ENCODE results near the gene CRHBP.
"Not testable (repeated sequence)": the region's sequence is repeated elsewhere in the genome, so short reads cannot be mapped to it uniquely, and the experiment has no call there.

Gene CRHBP

DNA sequence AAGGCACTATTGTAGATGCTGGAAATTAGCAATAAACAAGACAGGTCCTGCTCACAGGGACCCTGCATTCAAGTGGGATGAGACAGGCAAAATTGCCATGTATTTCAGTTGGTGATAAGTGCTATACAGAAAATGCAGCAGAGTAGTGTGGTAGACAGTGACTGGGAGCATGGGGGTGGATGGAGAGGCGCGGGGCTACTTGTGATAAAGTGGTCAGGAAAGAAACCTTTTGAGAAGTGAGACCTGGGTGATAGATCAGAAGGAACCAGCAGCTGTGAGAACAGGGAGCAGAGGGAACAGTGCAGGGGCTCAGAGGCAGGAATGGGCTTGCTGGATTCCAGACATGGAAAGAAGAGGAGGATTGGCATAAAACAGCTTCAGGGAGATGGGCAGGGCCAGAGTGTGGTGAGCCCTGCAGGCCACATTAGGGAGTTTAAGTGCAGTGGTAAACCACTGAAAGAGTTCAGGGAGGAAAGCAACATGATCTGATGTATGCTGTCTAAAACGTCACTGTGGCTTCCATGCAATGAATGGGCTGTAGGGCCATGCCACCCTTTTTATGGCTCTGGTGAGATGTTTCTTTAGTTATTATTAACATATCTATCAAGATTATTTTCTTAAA is 7.3 kb downstream of the CRHBP start:
- H3K4me3 ChIP-seq (ENCODE audit: low read length), result no peak overlapping the region
- no peak overlapping the region for H3K9ac ChIP-seq (ENCODE audit: low read depth, low read length)
- H3K27me3 ChIP-seq (ENCODE audit: insufficient read depth, low read length), result peaks cover 12% of the 10 kb centered on the region
- no peak overlapping the region for H3K27ac ChIP-seq (ENCODE audit: low read length)
- H3K9me3 ChIP-seq (ENCODE audit: insufficient read depth, low read depth, low read length), result no peaks in the 10 kb centered on the region
- peaks cover 5% of the 10 kb centered on the region; the same call in 1 of the 2 replicates for H3K4me1 ChIP-seq (ENCODE audit: insufficient read depth, low read length)
- no peaks in the 10 kb centered on the region for H3K36me3 ChIP-seq (ENCODE audit: insufficient read depth, low read depth, low read length)

DNA sequence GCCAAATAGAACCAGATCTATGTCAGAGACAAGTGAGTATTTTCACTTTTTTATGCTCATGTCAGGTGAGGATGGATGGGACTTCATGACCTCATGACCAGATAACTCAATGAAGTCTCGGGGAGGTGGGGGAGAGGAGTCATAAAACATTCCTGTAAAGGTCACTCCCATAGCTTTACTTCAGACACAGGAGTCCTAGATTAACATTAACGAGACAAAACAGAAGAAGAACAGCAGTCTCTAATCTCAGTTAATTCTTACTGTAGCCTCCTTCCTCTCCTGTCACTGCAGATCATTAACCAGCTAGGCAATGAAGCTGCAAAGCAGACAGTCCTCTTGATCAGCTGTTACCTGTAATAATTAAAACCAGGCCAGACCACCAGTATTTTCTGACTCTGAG is 11.2 kb downstream of the CRHBP start:
- Histone ChIP-seq H3K36me3 (ENCODE audit: insufficient read depth, low read depth, low read length) (no peaks in the 10 kb centered on the region), H3K4me3 (ENCODE audit: low read length) (no peak overlapping the region), H3K4me1 (ENCODE audit: insufficient read depth, low read length) (no peaks in the 10 kb centered on the region; the same call in 1 of the 2 replicates), H3K9me3 (ENCODE audit: insufficient read depth, low read depth, low read length) (no peaks in the 10 kb centered on the region), H3K9ac (ENCODE audit: low read depth, low read length) (no peak overlapping the region), H3K27me3 (ENCODE audit: insufficient read depth, low read length) (no peaks in the 10 kb centered on the region), H3K27ac (ENCODE audit: low read length) (no peak overlapping the region)

DNA sequence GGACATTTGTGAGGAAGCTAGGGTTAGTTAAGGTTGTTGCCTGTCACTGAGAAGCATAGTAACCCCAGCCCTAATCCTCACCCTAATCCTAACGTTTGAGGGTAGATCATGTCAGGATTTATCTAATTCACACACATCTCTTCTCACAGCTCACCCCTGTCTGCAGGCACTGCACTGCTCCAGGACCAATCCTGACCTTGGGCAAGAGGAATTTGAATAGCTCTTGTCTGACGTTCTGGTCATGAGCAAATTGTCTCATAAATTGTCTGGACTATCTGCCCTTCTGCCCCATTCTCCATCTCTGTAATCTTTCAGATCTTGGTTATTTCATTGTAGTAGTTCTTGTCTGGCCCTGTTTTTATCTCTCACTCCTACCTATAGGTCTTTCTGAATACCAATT is 18.7 kb downstream of the CRHBP start:
- Histone ChIP-seq H3K4me3 (ENCODE audit: low read length) (no peak overlapping the region), H3K9me3 (ENCODE audit: insufficient read depth, low read depth, low read length) (no peaks in the 10 kb centered on the region), H3K27me3 (ENCODE audit: insufficient read depth, low read length) (no peaks in the 10 kb centered on the region), H3K9ac (ENCODE audit: low read depth, low read length) (no peak overlapping the region), H3K4me1 (ENCODE audit: insufficient read depth, low read length) (no peaks in the 10 kb centered on the region), H3K36me3 (ENCODE audit: insufficient read depth, low read depth, low read length) (no peaks in the 10 kb centered on the region), H3K27ac (ENCODE audit: low read length) (no peak overlapping the region)

DNA sequence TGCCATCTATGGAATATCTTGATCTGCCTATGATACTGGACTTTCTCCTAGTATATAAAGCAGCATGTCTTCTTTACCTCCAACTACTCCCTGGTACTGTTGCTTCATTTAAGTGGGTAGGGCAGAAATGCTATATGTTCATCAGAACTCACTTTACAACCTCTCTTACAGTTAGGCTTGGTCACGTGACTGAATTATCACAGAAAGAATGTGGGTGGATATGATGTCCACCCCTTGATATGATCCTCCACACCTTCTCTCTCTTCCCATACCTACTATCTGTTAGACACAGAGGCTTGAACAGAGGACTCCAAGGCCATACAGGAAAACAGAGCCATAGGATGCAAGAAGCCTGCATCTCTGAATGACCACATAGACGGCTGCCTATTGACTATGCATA is 19.8 kb downstream of the CRHBP start:
- no peak overlapping the region for H3K9ac ChIP-seq (ENCODE audit: low read depth, low read length)
- H3K4me3 ChIP-seq (ENCODE audit: low read length), result no peak overlapping the region
- H3K36me3 ChIP-seq (ENCODE audit: insufficient read depth, low read depth, low read length), result no peaks in the 10 kb centered on the region
- H3K27me3 ChIP-seq (ENCODE audit: insufficient read depth, low read length), result no peaks in the 10 kb centered on the region
- H3K4me1 ChIP-seq (ENCODE audit: insufficient read depth, low read length), result no peaks in the 10 kb centered on the region
- no peak overlapping the region for H3K27ac ChIP-seq (ENCODE audit: low read length)
- H3K9me3 ChIP-seq (ENCODE audit: insufficient read depth, low read depth, low read length), result no peaks in the 10 kb centered on the region

DNA sequence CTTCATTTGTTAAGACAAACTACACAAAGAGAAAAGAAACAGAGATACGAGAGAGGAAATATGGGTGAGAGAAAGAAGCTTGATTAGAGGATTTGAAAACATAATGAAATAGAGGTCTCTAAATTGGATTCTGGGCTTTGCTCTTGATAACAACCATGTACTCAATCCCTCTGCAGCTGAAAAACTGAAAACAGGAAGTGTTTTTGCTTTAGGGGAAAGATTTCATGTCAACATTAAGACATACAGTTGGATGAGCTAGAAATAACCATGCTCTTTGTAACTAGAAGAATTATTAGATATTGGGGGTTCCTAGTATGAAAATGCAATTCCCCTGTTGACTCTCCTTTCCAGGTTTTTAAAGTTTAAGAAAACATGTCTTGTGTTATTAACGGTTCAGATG is 21.9 kb downstream of the CRHBP start:
- Histone ChIP-seq H3K4me3 (ENCODE audit: low read length) (no peak overlapping the region), H3K9ac (ENCODE audit: low read depth, low read length) (no peak overlapping the region), H3K27ac (ENCODE audit: low read length) (no peak overlapping the region), H3K27me3 (ENCODE audit: insufficient read depth, low read length) (no peaks in the 10 kb centered on the region), H3K36me3 (ENCODE audit: insufficient read depth, low read depth, low read length) (no peaks in the 10 kb centered on the region), H3K9me3 (ENCODE audit: insufficient read depth, low read depth, low read length) (no peaks in the 10 kb centered on the region), H3K4me1 (ENCODE audit: insufficient read depth, low read length) (no peaks in the 10 kb centered on the region)

DNA sequence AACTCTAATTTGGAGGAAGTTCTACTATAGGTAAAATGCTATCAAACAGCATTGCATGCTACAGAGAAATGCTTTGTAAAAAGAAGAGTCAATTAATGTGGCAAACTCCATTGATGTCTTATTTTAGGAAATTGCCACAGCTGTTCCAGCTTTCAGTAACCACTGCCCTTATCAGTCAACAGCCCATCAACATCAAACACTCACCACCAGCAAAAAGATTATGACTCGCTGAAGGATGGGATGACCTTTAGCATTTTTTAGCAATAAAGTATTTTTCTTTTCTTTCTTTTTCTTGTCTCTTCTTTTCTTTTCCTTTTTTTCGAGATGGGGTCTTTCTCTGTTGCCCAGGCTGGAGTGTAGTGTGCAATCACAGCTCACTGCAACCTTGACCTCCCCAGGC is 26.0 kb downstream of the CRHBP start:
- H3K4me3 ChIP-seq (ENCODE audit: low read length), result no peak overlapping the region
- H3K27ac ChIP-seq (ENCODE audit: low read length), result no peak overlapping the region
- no peak overlapping the region for H3K9ac ChIP-seq (ENCODE audit: low read depth, low read length)
- H3K27me3 ChIP-seq (ENCODE audit: insufficient read depth, low read length), result no peaks in the 10 kb centered on the region
- no peaks in the 10 kb centered on the region for H3K4me1 ChIP-seq (ENCODE audit: insufficient read depth, low read length)
- H3K9me3 ChIP-seq (ENCODE audit: insufficient read depth, low read depth, low read length), result no peaks in the 10 kb centered on the region
- H3K36me3 ChIP-seq (ENCODE audit: insufficient read depth, low read depth, low read length), result no peaks in the 10 kb centered on the region

DNA sequence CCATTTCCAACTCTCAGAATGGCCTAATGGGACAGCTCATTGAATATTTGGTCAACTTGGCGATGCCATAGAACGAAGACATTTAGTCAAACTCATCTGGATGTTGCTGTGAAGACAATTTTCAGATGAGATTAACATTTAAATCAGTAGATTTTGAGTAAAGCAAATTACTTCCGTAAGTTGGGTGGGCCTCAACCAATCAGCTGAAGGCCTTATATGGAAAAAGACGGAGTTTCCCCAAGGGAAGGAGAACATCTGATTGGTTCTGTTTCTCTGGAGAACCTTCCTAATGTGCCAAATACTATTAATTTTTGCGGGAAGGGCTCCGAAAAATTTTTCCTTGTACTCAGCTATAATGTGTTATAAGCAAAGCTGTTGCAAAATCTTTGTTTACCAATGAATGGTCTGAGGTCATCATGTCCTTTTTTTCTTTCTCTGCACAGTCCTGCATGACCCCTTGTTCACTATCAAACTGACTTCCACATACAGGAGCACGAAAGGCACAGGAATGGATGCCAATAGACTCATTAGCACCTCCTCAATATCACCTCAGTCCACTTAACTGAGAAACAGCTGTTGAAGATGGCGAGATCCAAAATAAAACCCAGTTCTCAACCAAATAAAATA is 27.8 kb downstream of the CRHBP start:
- no peak overlapping the region for H3K9ac ChIP-seq (ENCODE audit: low read depth, low read length)
- no peak overlapping the region for H3K27ac ChIP-seq (ENCODE audit: low read length)
- H3K27me3 ChIP-seq (ENCODE audit: insufficient read depth, low read length), result no peaks in the 10 kb centered on the region
- H3K4me3 ChIP-seq (ENCODE audit: low read length), result no peak overlapping the region
- H3K9me3 ChIP-seq (ENCODE audit: insufficient read depth, low read depth, low read length), result no peaks in the 10 kb centered on the region
- H3K4me1 ChIP-seq (ENCODE audit: insufficient read depth, low read length), result no peaks in the 10 kb centered on the region
- H3K36me3 ChIP-seq (ENCODE audit: insufficient read depth, low read depth, low read length), result no peaks in the 10 kb centered on the region

DNA sequence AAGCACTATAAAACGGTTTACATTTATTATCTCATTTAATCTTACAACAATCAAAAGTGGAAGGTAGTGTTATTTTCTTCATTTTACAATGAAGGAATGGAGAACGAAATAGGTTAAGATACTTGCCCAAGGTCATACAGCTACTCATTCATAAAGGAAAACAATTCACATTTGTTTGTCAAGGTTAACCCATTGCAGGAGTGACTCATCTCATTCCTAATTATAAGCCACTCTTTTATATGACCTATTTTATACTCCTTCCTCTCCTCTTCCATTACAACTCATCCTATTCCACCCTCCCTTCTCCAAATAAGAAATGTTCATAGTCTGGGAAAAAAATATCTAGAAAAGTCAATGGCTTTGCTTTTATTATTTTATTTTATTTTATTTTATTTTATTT is 29.6 kb downstream of the CRHBP start:
- no peak overlapping the region for H3K27ac ChIP-seq (ENCODE audit: low read length)
- no peaks in the 10 kb centered on the region for H3K27me3 ChIP-seq (ENCODE audit: insufficient read depth, low read length)
- no peaks in the 10 kb centered on the region for H3K4me1 ChIP-seq (ENCODE audit: insufficient read depth, low read length)
- H3K4me3 ChIP-seq (ENCODE audit: low read length), result no peak overlapping the region
- H3K9ac ChIP-seq (ENCODE audit: low read depth, low read length), result no peak overlapping the region
- no peaks in the 10 kb centered on the region for H3K36me3 ChIP-seq (ENCODE audit: insufficient read depth, low read depth, low read length)
- H3K9me3 ChIP-seq (ENCODE audit: insufficient read depth, low read depth, low read length), result no peaks in the 10 kb centered on the region

DNA sequence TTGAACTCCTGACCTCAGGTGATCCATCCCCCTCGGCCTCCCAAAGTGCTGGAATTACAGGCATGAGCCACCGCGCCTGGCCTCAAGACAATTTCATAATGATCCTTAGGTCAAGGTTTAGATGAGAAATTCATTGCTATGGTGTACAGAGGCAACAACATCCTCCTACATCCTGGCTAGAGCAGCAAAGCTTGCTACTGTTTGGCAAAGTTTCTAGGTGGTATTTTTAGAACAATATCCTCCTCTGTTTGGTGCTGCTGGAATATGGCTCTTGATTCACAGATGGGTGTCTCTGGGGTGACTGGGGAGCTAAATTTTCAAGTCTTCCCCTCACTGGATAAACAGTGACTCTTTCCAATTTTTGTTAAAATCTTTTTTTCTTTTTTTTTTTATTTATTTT is 30.6 kb downstream of the CRHBP start:
- Histone ChIP-seq H3K9me3 (ENCODE audit: insufficient read depth, low read depth, low read length) (no peaks in the 10 kb centered on the region), H3K27ac (ENCODE audit: low read length) (no peak overlapping the region), H3K4me3 (ENCODE audit: low read length) (no peak overlapping the region), H3K4me1 (ENCODE audit: insufficient read depth, low read length) (no peaks in the 10 kb centered on the region), H3K36me3 (ENCODE audit: insufficient read depth, low read depth, low read length) (no peaks in the 10 kb centered on the region), H3K27me3 (ENCODE audit: insufficient read depth, low read length) (no peaks in the 10 kb centered on the region), H3K9ac (ENCODE audit: low read depth, low read length) (no peak overlapping the region)

DNA sequence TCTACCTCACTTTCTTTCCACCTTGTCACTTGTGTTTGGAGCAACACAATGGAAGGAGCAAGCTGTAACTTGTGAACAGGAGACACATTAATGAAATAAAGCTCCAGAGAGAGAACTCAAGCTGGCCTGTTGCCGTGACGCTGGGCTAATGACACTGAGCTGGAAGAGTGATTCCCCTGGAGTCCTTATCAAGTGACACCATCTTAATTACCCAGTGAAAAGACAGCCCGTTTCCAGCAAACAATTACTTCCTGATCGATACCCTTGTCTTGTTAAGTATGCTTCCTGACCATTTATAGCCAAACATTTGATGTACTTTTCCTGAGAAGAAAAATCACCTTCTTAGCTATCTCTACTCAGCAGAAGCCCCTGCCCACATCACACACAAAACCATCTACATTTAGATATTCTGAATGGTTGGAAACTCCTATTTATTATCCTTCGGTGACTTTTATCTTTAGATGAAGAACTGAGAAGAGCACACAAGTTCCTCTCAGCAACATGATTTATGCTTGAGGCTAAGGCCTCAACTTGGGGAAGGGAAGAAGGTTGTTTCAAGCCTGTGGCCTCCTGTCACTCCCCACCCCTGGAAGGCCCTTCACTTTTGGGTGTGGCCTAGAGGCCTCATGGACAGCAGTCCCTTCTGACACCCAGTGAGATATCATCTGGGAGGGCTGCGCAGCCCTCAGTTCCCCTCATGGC is 34.1 kb downstream of the CRHBP start:
- no peaks in the 10 kb centered on the region for H3K36me3 ChIP-seq (ENCODE audit: insufficient read depth, low read depth, low read length)
- H3K9me3 ChIP-seq (ENCODE audit: insufficient read depth, low read depth, low read length), result no peaks in the 10 kb centered on the region
- no peak overlapping the region for H3K9ac ChIP-seq (ENCODE audit: low read depth, low read length)
- H3K4me1 ChIP-seq (ENCODE audit: insufficient read depth, low read length), result no peaks in the 10 kb centered on the region
- H3K4me3 ChIP-seq (ENCODE audit: low read length), result no peak overlapping the region
- H3K27me3 ChIP-seq (ENCODE audit: insufficient read depth, low read length), result no peaks in the 10 kb centered on the region
- H3K27ac ChIP-seq (ENCODE audit: low read length), result no peak overlapping the region

DNA sequence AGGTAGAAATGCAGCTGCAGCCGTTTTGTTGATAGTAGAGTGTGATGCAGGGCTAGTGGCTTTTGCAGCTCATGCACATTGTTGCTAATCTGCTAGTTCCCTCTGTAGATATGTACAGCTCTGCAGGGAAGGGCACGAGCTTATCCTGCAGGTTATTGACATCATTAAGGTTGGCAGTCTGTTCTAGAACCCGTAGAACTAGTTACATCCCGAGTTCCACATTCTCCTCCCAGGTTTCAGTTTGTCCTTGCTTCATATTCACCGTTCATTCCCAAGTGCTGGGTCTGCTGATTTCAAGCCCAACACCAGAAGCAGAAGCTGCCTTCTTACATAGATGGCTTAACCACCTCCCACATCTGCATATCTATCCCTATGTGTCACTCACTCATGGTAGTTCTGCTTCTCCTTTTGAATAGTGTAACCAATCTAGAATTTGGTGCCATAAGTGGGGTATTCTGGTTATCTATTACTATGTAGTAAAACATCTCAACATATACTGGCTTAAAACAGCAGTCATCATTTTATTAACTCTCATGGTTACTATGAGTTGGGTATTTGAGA is 38.1 kb downstream of the CRHBP start:
- H3K27me3 ChIP-seq (ENCODE audit: insufficient read depth, low read length), result no peaks in the 10 kb centered on the region
- no peaks in the 10 kb centered on the region for H3K9me3 ChIP-seq (ENCODE audit: insufficient read depth, low read depth, low read length)
- H3K27ac ChIP-seq (ENCODE audit: low read length), result no peak overlapping the region
- H3K9ac ChIP-seq (ENCODE audit: low read depth, low read length), result no peak overlapping the region
- H3K4me1 ChIP-seq (ENCODE audit: insufficient read depth, low read length), result no peaks in the 10 kb centered on the region
- H3K4me3 ChIP-seq (ENCODE audit: low read length), result no peak overlapping the region
- H3K36me3 ChIP-seq (ENCODE audit: insufficient read depth, low read depth, low read length), result no peaks in the 10 kb centered on the region

DNA sequence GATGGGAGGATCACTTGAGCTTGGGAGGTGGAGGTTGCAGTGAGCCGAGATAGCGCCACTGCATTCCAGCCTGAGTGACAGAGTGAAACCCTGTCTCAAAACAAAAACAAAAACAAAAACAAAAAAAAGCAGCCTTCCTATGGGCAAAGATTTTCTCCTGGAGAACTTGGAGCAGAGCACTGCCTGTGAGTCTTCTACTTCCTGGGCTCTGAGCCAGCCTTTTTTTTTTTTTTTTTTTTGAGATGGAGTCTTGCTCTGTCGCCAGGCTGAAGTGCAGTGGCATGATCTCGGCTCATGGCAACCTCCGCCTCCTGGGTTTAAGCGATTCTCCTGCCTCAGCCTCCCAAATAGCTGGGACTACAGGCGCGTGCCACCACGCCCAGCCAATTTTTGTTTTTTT is 40.6 kb downstream of the CRHBP start:
- H3K4me3 ChIP-seq (ENCODE audit: low read length); H3K27ac ChIP-seq (ENCODE audit: low read length); H3K9ac ChIP-seq (ENCODE audit: low read depth, low read length); H3K27me3 ChIP-seq (ENCODE audit: insufficient read depth, low read length); H3K36me3 ChIP-seq (ENCODE audit: insufficient read depth, low read depth, low read length); H3K9me3 ChIP-seq (ENCODE audit: insufficient read depth, low read depth, low read length); H3K4me1 ChIP-seq (ENCODE audit: insufficient read depth, low read length): not testable (repeated sequence)

All from iPS-20b (cell line).